Activated CD8-positive, alpha-beta T cell treated with anti-CD3 and anti-CD28 coated beads, Interleukin-2, amount 10 ng/mL, durations not matched to agents 7 days and 5 days (primary cell): ENCODE measurements around the gene IGFBPL1. TPM values are rescaled to one million over a fixed set of nuclear protein-coding genes. Genes with fewer than 3 reads are reported as not detected.
"Not testable (repeated sequence)": the region's sequence is repeated elsewhere in the genome, so short reads cannot be mapped to it uniquely, and the experiment has no call there.

ENCODE experiments used
- ATAC-seq: fragments of 150-1000 bp; cut with Tn5 transposase; one replicate; pipeline ENCODE4 v1.10.0; 2021; ENCODE audit warnings: moderate library complexity
- CTCF ChIA-PET: fragments of 350-600 bp; sonication (Branson Sonifier 250); formaldehyde crosslinking; loops from one replicate; lab custom pipeline; 2021; ENCODE audit warnings: antibody characterized with exemption; lab: Charles Lee
- POLR2A ChIA-PET: fragments of 350-600 bp; sonication (Branson Sonifier 250); formaldehyde crosslinking; loops from one replicate; lab custom pipeline; 2021; ENCODE audit warnings: antibody characterized with exemption; lab: Charles Lee
- DNase-seq: peaks from one replicate; pipeline ENCODE4 v3.0.0-alpha.2; 2020
- H3K27ac Mint-ChIP-seq: one replicate; pipeline ENCODE4 v1.8.0; 2021; ENCODE audit warnings: mild to moderate bottlenecking, mixed read lengths
- H3K27me3 Mint-ChIP-seq: one replicate; pipeline ENCODE4 v1.8.0; 2021; ENCODE audit warnings: low read depth, mixed read lengths
- H3K36me3 Mint-ChIP-seq: one replicate; pipeline ENCODE4 v1.8.0; 2021; ENCODE audit warnings: low read depth, mixed read lengths
- H3K4me1 Mint-ChIP-seq: one replicate; pipeline ENCODE4 v1.8.0; 2021; ENCODE audit warnings: low read depth, mixed read lengths
- H3K4me3 Mint-ChIP-seq: one replicate; pipeline ENCODE4 v1.8.0; 2021; ENCODE audit warnings: mild to moderate bottlenecking, mixed read lengths
- H3K9me3 Mint-ChIP-seq: one replicate; pipeline ENCODE4 v1.8.0; 2022; ENCODE audit warnings: mixed read lengths; ENCODE audit not compliant: insufficient read depth
- total RNA-seq, 2 experiments: library from RNA; stranded (reverse); gene quantifications; one replicate each; pipeline ENCODE4 v1.2.3, GENCODE V29; 2021

Gene IGFBPL1
- total RNA-seq, 2 experiments from 2014 or later = not detected

DNA sequence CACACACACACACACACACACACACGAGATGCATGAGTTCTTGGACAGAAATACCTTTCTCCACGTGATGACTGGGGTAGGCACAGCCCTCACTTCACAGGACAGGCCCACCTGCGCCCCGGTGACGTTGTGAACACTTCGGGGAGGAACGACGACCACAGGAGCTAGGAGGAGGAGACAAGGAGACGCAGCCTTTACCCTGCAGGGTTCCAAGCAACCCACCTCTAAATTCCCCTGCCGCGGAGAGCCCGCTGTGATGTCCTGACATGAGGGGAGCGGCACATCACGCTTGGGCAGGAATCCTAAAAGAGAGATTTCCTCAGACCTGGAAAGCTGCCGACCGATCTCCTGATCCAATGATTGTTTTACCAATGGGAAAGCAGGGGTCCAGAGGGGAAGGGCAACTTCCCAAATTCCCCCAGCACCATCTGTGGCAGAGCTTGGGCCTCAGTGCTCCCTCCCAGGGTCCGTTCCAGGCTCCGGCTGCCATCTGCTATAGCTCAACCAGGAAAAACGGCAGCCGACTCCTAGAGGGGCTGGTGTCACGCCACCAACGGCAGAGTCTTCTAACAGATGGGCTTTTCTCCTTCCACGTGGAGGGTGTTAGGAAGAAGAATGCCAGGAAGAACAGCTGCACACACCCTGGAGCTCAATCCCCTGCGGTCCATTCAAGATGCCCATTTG lies 10.1 kb downstream of the IGFBPL1 start:
- no peaks in the 10 kb centered on the region for H3K36me3 Mint-ChIP-seq
- ChIA-PET POLR2A (no interaction called here), CTCF (interaction anchor here (1.0 kb wide), 1 partner anchor 38 kb away, joined by 3 read pairs; no protein-coding TSS in a partner anchor)
- peaks cover 5% of the 10 kb centered on the region for H3K27me3 Mint-ChIP-seq
- ATAC-seq (no peak), DNase-seq (no peak)
- no peaks in the 10 kb centered on the region for H3K9me3 Mint-ChIP-seq
- no peaks in the 10 kb centered on the region for H3K4me1 Mint-ChIP-seq
- H3K27ac Mint-ChIP-seq = no peak overlapping the region
- no peak overlapping the region for H3K4me3 Mint-ChIP-seq

DNA sequence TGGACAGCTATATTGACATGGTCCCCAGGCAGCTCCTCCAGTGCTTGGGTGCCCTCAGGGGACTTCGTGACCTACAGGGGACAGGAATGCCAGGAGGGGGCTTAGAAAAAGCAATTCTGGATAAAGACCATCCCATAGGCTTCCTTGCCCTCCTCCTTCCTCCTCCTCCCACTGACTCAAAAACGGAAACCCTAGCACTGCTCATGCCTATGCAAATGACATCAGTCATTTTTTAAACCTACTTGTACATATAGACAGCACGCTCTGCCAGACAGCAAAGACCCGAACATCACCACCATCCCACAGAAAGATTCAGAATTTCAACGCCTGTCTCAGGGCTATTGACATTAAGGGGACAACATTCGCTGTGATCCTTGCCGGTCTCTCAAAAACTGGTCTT lies 11.0 kb downstream of the IGFBPL1 start:
- no peak for ATAC-seq
- Mint-ChIP-seq H3K4me1 (no peaks in the 10 kb centered on the region), H3K9me3 (no peaks in the 10 kb centered on the region), H3K4me3 (no peak overlapping the region), H3K27me3 (peaks cover 5% of the 10 kb centered on the region), H3K36me3 (no peaks in the 10 kb centered on the region), H3K27ac (no peak overlapping the region)
- ChIA-PET CTCF (no interaction called here), POLR2A (no interaction called here)
- no peak for DNase-seq

DNA sequence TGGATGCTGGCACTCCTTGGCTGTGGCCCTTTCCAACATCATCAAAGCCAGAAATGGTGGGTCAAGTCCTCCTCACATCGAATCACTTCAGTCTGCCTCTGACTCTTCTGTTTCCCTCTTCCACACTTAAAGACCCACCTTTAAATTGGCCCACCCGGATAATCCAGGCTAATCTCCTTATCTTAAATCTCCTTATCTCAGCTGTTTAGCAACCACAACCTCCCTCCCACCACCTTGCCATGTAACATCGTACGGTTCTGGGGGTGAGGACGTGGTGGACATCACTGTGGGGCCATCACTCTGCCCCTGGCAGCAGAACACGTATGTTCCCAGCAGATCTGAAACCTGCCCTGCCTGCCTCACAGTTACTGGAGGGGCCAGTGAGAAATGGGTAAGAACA lies 11.5 kb downstream of the IGFBPL1 start:
- Mint-ChIP-seq H3K27me3 (peaks cover 5% of the 10 kb centered on the region), H3K27ac (no peak overlapping the region), H3K4me3 (no peak overlapping the region), H3K36me3 (no peaks in the 10 kb centered on the region), H3K9me3 (no peaks in the 10 kb centered on the region), H3K4me1 (no peaks in the 10 kb centered on the region)
- ATAC-seq (no peak), DNase-seq (no peak)
- ChIA-PET CTCF (no interaction called here), POLR2A (no interaction called here)

DNA sequence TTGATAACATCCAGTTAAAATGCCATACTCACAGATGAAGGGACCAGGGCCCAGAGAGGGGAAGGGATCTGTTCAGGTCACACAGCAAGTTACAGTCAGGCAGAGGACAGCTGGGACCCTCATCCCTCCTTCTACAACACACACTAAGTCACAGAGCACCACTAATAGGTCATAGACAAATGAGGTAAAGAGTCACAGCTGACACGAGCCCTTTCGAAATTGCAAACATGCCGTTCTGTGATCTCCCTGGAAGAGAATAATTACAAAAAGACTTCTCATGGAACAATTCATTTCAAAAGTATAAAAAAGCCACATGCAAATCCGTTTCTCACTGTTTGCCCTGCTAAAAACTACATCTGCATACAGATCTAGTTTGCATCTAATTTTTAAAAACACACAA lies 15.5 kb downstream of the IGFBPL1 start:
- CTCF ChIA-PET = interaction anchor here (2.2 kb wide), 1 partner anchor 8 kb away, joined by 6 read pairs; no protein-coding TSS in a partner anchor
- Mint-ChIP-seq H3K4me1 (no peaks in the 10 kb centered on the region), H3K9me3 (no peaks in the 10 kb centered on the region), H3K27ac (no peak overlapping the region), H3K36me3 (no peaks in the 10 kb centered on the region), H3K27me3 (peaks cover 10% of the 10 kb centered on the region), H3K4me3 (no peak overlapping the region)
- POLR2A ChIA-PET = no interaction called here
- DNase-seq = no peak
- no peak for ATAC-seq

DNA sequence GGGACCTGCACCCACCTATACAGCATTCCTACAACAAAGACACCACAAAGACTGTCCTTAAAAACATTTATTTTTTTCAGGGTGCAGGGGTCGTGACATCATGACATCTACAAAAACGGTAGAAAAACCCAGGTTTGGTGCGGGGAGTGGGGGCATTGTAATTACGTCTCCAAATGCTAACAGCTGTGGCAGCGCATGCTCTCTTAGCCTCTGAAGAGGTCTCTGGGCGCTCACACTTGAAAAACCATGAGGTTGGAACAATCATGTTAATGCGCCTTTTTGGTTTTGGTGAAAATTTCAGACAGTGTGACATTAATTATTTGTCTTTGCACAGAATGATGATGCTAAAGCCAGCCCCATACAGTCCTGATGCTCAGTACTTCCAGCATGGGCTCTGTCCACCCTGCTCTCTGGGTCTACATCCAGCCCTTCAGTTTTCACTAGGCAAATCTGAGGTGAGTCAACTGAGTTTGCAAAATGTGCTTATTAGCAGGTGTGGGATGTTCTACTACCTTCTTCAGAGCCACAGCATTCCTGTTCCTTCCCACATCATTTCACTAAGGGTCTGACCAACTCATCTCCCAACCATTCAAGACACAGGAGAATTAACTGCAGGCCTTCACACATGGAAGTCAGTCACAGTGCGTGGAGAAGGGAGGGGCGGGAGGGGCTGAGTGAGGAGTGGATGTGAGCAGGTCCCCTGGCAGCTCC lies 17.6 kb downstream of the IGFBPL1 start:
- Mint-ChIP-seq H3K27me3 (peaks cover 7% of the 10 kb centered on the region), H3K36me3 (no peaks in the 10 kb centered on the region)

DNA sequence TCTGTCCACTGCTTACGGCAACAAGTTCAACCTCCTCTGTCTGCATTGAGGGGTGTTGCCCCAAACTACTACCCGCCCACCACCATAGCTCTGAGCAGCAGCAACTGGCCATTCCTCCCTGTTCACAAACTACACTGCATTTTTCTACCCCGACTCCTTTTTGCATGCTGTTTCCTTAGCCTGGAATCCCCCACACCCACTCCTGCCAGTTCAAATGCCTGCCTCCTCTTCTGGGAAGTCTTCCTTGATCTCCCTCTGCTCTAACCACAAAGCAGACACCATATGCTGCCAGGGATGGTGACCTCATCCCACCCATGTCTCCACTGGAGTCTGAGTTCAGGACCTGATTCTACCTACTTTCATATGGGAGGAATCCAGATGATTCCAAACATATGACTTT lies 18.5 kb downstream of the IGFBPL1 start:
- no peak for DNase-seq
- Mint-ChIP-seq H3K36me3 (no peaks in the 10 kb centered on the region), H3K4me1 (no peaks in the 10 kb centered on the region), H3K27ac (no peak overlapping the region), H3K27me3 (peaks cover 5% of the 10 kb centered on the region), H3K4me3 (no peak overlapping the region), H3K9me3 (no peaks in the 10 kb centered on the region)
- ChIA-PET POLR2A (no interaction called here), CTCF (no interaction called here)
- no peak for ATAC-seq

More for the DNA sequence above, 17.6 kb downstream of the IGFBPL1 start:
- no peak for DNase-seq
- H3K4me1 Mint-ChIP-seq = no peaks in the 10 kb centered on the region
- no peak overlapping the region for H3K27ac Mint-ChIP-seq
- CTCF ChIA-PET = interaction anchor here (2.2 kb wide), 1 partner anchor 10 kb away, joined by 6 read pairs; no protein-coding TSS in a partner anchor
- POLR2A ChIA-PET = no interaction called here
- H3K9me3 Mint-ChIP-seq = no peaks in the 10 kb centered on the region
- no peak overlapping the region for H3K4me3 Mint-ChIP-seq
- no peak for ATAC-seq

DNA sequence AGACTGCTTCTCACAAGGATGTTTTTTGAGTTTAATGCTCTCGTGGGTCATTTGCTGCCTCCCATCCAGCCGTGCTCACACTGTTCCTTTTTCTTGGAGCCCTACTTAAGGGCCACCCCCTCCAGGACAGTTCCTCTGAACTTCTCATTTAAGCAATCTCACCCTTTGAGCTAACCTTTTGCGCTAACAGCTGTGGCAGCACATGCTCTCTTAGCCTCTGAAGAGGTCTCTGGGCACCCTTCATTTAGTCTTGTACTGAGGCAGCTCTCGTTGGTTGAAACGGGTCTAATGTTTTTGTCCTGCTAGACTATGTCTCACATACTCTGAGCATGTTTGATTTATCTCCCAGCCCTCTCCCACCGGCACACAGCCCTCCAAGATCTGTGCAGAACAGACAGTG lies 19.9 kb downstream of the IGFBPL1 start:
- ChIA-PET CTCF (interaction anchor here (1.3 kb wide), 1 partner anchor 12 kb away, joined by 3 read pairs; no protein-coding TSS in a partner anchor), POLR2A (no interaction called here)
- no peak for ATAC-seq
- Mint-ChIP-seq H3K27me3 (peaks cover 5% of the 10 kb centered on the region), H3K9me3 (no peaks in the 10 kb centered on the region), H3K4me3 (no peak overlapping the region), H3K27ac (no peak overlapping the region), H3K4me1 (no peaks in the 10 kb centered on the region), H3K36me3 (no peaks in the 10 kb centered on the region)
- DNase-seq = no peak

DNA sequence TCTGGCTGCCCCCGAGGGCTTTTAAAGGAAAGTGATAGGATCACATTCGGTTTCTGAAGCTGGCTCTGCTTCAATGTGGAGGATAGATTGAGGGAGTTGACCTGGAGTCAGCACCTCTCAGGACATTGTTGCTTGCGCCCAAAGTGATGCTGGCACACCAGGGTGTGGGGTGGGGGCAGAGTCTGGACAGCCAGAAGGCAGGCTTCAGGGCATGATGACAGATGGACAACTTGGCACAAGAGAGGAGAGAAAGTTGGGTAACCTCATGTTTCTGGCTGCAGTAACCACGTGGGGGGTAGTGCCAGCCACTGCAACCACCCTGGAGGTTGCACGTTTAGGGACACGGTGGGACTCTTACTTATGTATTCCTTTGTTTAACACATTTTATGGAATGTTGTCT lies 22.3 kb downstream of the IGFBPL1 start:
- DNase-seq (no peak), ATAC-seq (no peak)
- ChIA-PET POLR2A (no interaction called here), CTCF (interaction anchor here (1.2 kb wide), 2 partner anchors 9 to 488 kb away, joined by 3 to 6 read pairs; partner anchors contain the start of gene ALDH1B1)
- H3K4me3 Mint-ChIP-seq = no peak overlapping the region
- H3K4me1 Mint-ChIP-seq = no peaks in the 10 kb centered on the region
- peaks cover 9% of the 10 kb centered on the region for H3K36me3 Mint-ChIP-seq
- H3K27me3 Mint-ChIP-seq = peaks cover 5% of the 10 kb centered on the region
- H3K9me3 Mint-ChIP-seq = no peaks in the 10 kb centered on the region
- H3K27ac Mint-ChIP-seq = no peak overlapping the region

DNA sequence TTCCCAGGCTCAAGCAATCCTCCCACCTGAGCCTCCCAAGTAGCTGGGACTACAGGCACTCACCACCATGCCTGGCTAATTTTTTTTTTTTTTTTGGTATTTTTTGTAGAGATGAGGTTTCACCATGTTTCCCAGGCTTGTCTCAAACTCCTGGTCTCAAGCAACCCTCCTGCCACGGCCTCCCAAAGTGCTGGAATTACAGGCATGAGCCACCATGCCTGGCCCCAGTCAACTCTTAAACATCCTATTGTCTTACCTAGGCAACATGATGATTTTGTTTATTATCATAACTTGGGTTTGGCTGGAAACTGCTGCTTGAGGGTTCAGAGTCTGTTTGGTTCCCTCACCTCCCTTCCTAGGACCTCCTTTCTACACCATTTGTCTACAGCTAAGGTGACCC lies 25.1 kb downstream of the IGFBPL1 start:
- H3K9me3 Mint-ChIP-seq, DNase-seq, H3K27ac Mint-ChIP-seq, H3K27me3 Mint-ChIP-seq, H3K4me3 Mint-ChIP-seq, H3K4me1 Mint-ChIP-seq, ATAC-seq, POLR2A ChIA-PET: not testable (repeated sequence)
- peaks cover 32% of the 10 kb centered on the region for H3K36me3 Mint-ChIP-seq
- CTCF ChIA-PET = interaction anchor here (0.9 kb wide), 1 partner anchor 486 kb away, joined by 3 read pairs; no protein-coding TSS in a partner anchor

DNA sequence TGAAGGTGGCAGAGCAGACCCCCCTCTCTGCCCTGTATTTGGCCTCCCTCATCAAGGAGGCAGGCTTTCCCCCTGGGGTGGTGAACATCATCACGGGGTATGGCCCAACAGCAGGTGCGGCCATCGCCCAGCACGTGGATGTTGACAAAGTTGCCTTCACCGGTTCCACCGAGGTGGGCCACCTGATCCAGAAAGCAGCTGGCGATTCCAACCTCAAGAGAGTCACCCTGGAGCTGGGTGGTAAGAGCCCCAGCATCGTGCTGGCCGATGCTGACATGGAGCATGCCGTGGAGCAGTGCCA lies 27.9 kb downstream of the IGFBPL1 start:
- Mint-ChIP-seq H3K36me3 (peaks cover 32% of the 10 kb centered on the region), H3K4me3 (no peak overlapping the region), H3K9me3 (no peaks in the 10 kb centered on the region), H3K27ac (no peak overlapping the region), H3K27me3 (no peaks in the 10 kb centered on the region), H3K4me1 (peaks cover 16% of the 10 kb centered on the region)
- ChIA-PET POLR2A (no interaction called here), CTCF (no interaction called here)
- DNase-seq (no peak), ATAC-seq (no peak)

DNA sequence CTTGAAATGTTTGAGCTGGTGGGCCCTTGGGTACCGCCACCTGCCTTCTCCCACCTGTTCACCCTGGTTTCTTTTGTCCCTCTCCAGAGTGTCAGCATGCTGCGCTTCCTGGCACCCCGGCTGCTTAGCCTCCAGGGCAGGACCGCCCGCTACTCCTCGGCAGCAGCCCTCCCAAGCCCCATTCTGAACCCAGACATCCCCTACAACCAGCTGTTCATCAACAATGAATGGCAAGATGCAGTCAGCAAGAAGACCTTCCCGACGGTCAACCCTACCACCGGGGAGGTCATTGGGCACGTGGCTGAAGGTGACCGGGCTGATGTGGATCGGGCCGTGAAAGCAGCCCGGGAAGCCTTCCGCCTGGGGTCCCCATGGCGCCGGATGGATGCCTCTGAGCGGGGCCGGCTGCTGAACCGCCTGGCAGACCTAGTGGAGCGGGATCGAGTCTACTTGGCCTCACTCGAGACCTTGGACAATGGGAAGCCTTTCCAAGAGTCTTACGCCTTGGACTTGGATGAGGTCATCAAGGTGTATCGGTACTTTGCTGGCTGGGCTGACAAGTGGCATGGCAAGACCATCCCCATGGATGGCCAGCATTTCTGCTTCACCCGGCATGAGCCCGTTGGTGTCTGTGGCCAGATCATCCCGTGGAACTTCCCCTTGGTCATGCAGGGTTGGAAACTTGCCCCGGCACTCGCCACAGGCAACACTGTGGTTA lies 28.4 kb downstream of the IGFBPL1 start:
- Mint-ChIP-seq H3K4me3 (no peak overlapping the region), H3K27me3 (peaks cover 3% of the 10 kb centered on the region), H3K4me1 (peaks cover 16% of the 10 kb centered on the region), H3K27ac (no peak overlapping the region), H3K9me3 (no peaks in the 10 kb centered on the region), H3K36me3 (peaks cover 32% of the 10 kb centered on the region)
- ChIA-PET CTCF (no interaction called here), POLR2A (no interaction called here)
- ATAC-seq (no peak), DNase-seq (no peak)

DNA sequence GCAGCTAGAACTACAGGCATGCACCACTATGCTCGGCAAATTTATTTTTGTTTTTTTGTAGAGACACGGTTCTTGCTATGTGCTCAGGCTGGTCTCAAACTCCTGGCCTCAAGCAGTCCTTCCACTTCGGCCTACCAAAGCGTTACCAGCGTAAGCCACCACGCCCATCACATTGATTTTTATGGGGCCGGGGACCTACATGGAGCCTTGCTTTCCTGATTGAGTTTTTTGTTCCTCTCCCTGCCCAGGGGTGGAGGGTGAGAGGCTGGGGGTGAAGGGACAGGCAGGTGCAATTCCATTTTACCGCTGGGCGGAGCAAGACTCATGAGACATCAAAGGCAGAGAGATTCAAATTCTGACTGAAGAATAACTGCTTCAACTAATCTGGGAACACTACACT lies 29.8 kb downstream of the IGFBPL1 start:
- Mint-ChIP-seq H3K9me3 (no peaks in the 10 kb centered on the region), H3K4me1 (peaks cover 16% of the 10 kb centered on the region), H3K27ac (no peak overlapping the region), H3K4me3 (no peak overlapping the region), H3K36me3 (peaks cover 32% of the 10 kb centered on the region), H3K27me3 (peaks cover 10% of the 10 kb centered on the region)
- CTCF ChIA-PET = no interaction called here
- DNase-seq = no peak
- POLR2A ChIA-PET = interaction anchor here (0.6 kb wide), 1 partner anchor 458 kb away, joined by 3 read pairs; no protein-coding TSS in a partner anchor
- no peak for ATAC-seq
